H9 (cell line): ENCODE results near the gene MORN3. TPM values are rescaled to one million over a fixed set of nuclear protein-coding genes. Genes with fewer than 3 reads are reported as not detected.

Experiments used
- DNase-seq: peaks from one replicate; pipeline ENCODE4 v3.0.0-alpha.2; 2017
- H2AFZ ChIP-seq: one replicate; pipeline ENCODE4 v1.6.1; 2013; ENCODE audit warnings: mild to moderate bottlenecking, low read length, control low read depth, moderate library complexity
- H2AK5ac ChIP-seq: 2 replicates; pipeline ENCODE4 v1.6.1; 2013; ENCODE audit warnings: low read length, control low read depth, mixed read lengths; ENCODE audit not compliant: insufficient read length
- H2BK120ac ChIP-seq: one replicate; pipeline ENCODE4 v1.6.1; 2013; ENCODE audit warnings: low read depth, mild to moderate bottlenecking, low read length, control low read depth, inconsistent platforms; ENCODE audit not compliant: poor library complexity, severe bottlenecking
- H2BK12ac ChIP-seq: 2 replicates; pipeline ENCODE4 v1.6.1; 2013; ENCODE audit warnings: low read length, control low read depth, mixed read lengths, low read depth; ENCODE audit not compliant: insufficient read length
- H2BK15ac ChIP-seq: 2 replicates; pipeline ENCODE4 v1.6.1; 2013; ENCODE audit warnings: low read depth, low read length, control low read depth
- H2BK20ac ChIP-seq: one replicate; pipeline ENCODE4 v1.6.1; 2013; ENCODE audit warnings: low read depth, mild to moderate bottlenecking, low read length, control low read depth, inconsistent platforms; ENCODE audit not compliant: poor library complexity, severe bottlenecking
- H2BK5ac ChIP-seq: 2 replicates; pipeline ENCODE4 v1.6.1; 2013; ENCODE audit warnings: low read length, control low read depth, mixed read lengths; ENCODE audit not compliant: insufficient read length
- H3K14ac ChIP-seq: 2 replicates; pipeline ENCODE4 v1.6.1; 2013; ENCODE audit warnings: low read length, control low read depth; ENCODE audit not compliant: insufficient read depth
- H3K18ac ChIP-seq: 2 replicates; pipeline ENCODE4 v1.6.1; 2013; ENCODE audit warnings: low read depth, mild to moderate bottlenecking, mixed read lengths, low read length, control low read depth; ENCODE audit not compliant: insufficient read length
- H3K23ac ChIP-seq: 2 replicates; pipeline ENCODE4 v1.6.1; 2013; ENCODE audit warnings: low read length, control low read depth, mixed read lengths, low read depth; ENCODE audit not compliant: insufficient read length
- H3K23me2 ChIP-seq: 2 replicates; pipeline ENCODE4 v1.6.1; 2013; ENCODE audit warnings: low read depth, mild to moderate bottlenecking, mixed read lengths, low read length, control low read depth; ENCODE audit not compliant: insufficient read length, poor library complexity, severe bottlenecking
- H3K27ac ChIP-seq: 2 replicates; pipeline ENCODE4 v1.5.1; 2013; ENCODE audit warnings: low read length, control low read depth, mixed read lengths, low read depth; ENCODE audit not compliant: insufficient read length
- H3K27me3 ChIP-seq: 2 replicates; pipeline ENCODE4 v1.6.1; 2013; ENCODE audit warnings: low read length, control low read depth, inconsistent platforms; ENCODE audit not compliant: insufficient read depth
- H3K4ac ChIP-seq: 2 replicates; pipeline ENCODE4 v1.6.1; 2013; ENCODE audit warnings: low read depth, mild to moderate bottlenecking, control low read depth, inconsistent platforms, low read length, moderate library complexity
- H3K4me1 ChIP-seq: 2 replicates; pipeline ENCODE4 v1.6.1; 2013; ENCODE audit warnings: low read length, control low read depth, inconsistent platforms; ENCODE audit not compliant: insufficient read depth
- H3K4me2 ChIP-seq: 2 replicates; pipeline ENCODE4 v1.6.1; 2013; ENCODE audit warnings: low read length, control low read depth, mixed read lengths; ENCODE audit not compliant: insufficient read length, insufficient read depth
- H3K56ac ChIP-seq: 2 replicates; pipeline ENCODE4 v1.6.1; 2013; ENCODE audit warnings: low read depth, mild to moderate bottlenecking, mixed read lengths, low read length, control low read depth; ENCODE audit not compliant: insufficient read length
- H3K79me1 ChIP-seq: 2 replicates; pipeline ENCODE4 v1.6.1; 2013; ENCODE audit warnings: low read depth, mild to moderate bottlenecking, moderate library complexity, low read length, control low read depth, inconsistent platforms; ENCODE audit not compliant: insufficient read depth, poor library complexity, severe bottlenecking
- H3K79me2 ChIP-seq: 2 replicates; pipeline ENCODE4 v1.6.1; 2013; ENCODE audit warnings: low read length, control low read depth, inconsistent platforms; ENCODE audit not compliant: insufficient read depth
- H3K9ac ChIP-seq: 2 replicates; pipeline ENCODE4 v1.6.1; 2013; ENCODE audit warnings: low read length, control low read depth, mixed read lengths; ENCODE audit not compliant: insufficient read length; ENCODE audit errors: extremely low read depth
- H3K9me3 ChIP-seq: one replicate; pipeline ENCODE4 v1.6.1; 2013; ENCODE audit warnings: low read depth, low read length, inconsistent platforms; ENCODE audit not compliant: control insufficient read depth
- H3T11ph ChIP-seq: one replicate; pipeline ENCODE4 v1.6.1; 2013; ENCODE audit warnings: mild to moderate bottlenecking, low read length, control low read depth, inconsistent platforms
- H4K20me1 ChIP-seq: one replicate; pipeline ENCODE4 v1.6.1; 2013; ENCODE audit not compliant: control insufficient read depth, insufficient read length, insufficient read depth
- H4K5ac ChIP-seq: 2 replicates; pipeline ENCODE4 v1.6.1; 2013; ENCODE audit warnings: low read depth, mild to moderate bottlenecking, mixed read lengths, low read length, control low read depth; ENCODE audit not compliant: insufficient read length
- H4K8ac ChIP-seq: replicated peaks from 2 replicates; pipeline ENCODE4 v1.6.1; 2013; ENCODE audit warnings: low read length, control low read depth, mixed read lengths, low read depth; ENCODE audit not compliant: insufficient read length
- H4K91ac ChIP-seq: 2 replicates; pipeline ENCODE4 v1.6.1; 2013; ENCODE audit warnings: low read depth, mild to moderate bottlenecking, moderate library complexity, mixed read lengths, low read length, control low read depth; ENCODE audit not compliant: insufficient read length
- H3K27ac Mint-ChIP-seq, 3 experiments: 2 replicates in 2 of 3; 3 replicates in 1 of 3; pipeline ENCODE4 v1.8.0; 2020 to 2021; ENCODE audit warnings: mixed read lengths in 3 of 3, mild to moderate bottlenecking in 1 of 3, moderate library complexity in 1 of 3
- H3K27me3 Mint-ChIP-seq: 2 replicates; pipeline ENCODE4 v1.8.0; 2021; ENCODE audit warnings: low read depth, mild to moderate bottlenecking, moderate library complexity, mixed read lengths
- H3K36me3 Mint-ChIP-seq, 3 experiments: 2 replicates in 2 of 3; 3 replicates in 1 of 3; pipeline ENCODE4 v1.8.0; 2020 to 2021; ENCODE audit warnings: low read depth in 3 of 3, mixed read lengths in 3 of 3; ENCODE audit not compliant: insufficient read depth in 1 of 3
- H3K4me1 Mint-ChIP-seq, 2 experiments: 2 replicates each; pipeline ENCODE4 v1.8.0; 2020; ENCODE audit warnings: mixed read lengths in 2 of 2
- H3K4me3 Mint-ChIP-seq, 2 experiments: 2 replicates in 1 of 2; 3 replicates in 1 of 2; pipeline ENCODE4 v1.8.0; 2020 to 2021; ENCODE audit warnings: mild to moderate bottlenecking in 2 of 2, mixed read lengths in 2 of 2, moderate library complexity in 1 of 2
- H3K9me3 Mint-ChIP-seq, 2 experiments: 2 replicates in 1 of 2; 3 replicates in 1 of 2; pipeline ENCODE4 v1.8.0; 2020; ENCODE audit warnings: mild to moderate bottlenecking in 2 of 2, mixed read lengths in 2 of 2, moderate library complexity in 1 of 2
- CTCF ChIP-seq: fragments of 200-600 bp; sonication (generic); conservative IDR thresholded peaks from 3 replicates; pipeline ENCODE4 v1.8.0; 2021; ENCODE audit warnings: antibody characterized with exemption, mild to moderate bottlenecking
- WGBS: extraction: QIAGEN DNeasy Blood & Tissue Kit; methylation state at CpG from one replicate; pipeline ENCODE4 v1.1.7; 2013; ENCODE audit warnings: missing lambda C conversion rate, low lambda C conversion rate, mixed read lengths; ENCODE audit not compliant: insufficient read length; ENCODE audit errors: extremely low coverage; 5-methylcytosine and 5-hydroxymethylcytosine counted together
- total RNA-seq: library from RNA; stranded (reverse); gene quantifications from 2 replicates; pipeline ENCODE4 v1.2.1, GENCODE V29; 2021

The MORN3 gene
- total RNA-seq, 1 experiment from 2014 or later = 0.37 TPM

GRCh38 chr12:121652767-121653497 lies 16.5 kb downstream of the MORN3 start:
- TF ChIP-seq CTCF = 0 out of 3 replicates have a peak, but pooled peaks have one; percentile 13
- no peak overlapping the region for H2AFZ ChIP-seq

More at GRCh38 chr12:121652767-121653497, 16.5 kb downstream of the MORN3 start:
- Histone ChIP-seq H3K14ac (no peak overlapping the region; the same call in 1 of the 2 replicates), H2BK12ac (no peak overlapping the region), H3K79me1 (no peaks in the 10 kb centered on the region), H4K91ac (no peak overlapping the region), H3K27me3 (no peaks in the 10 kb centered on the region), H2BK15ac (no peak overlapping the region), H3K27ac (no peak overlapping the region), H3K23ac (no peak overlapping the region), H3K23me2 (no peaks in the 10 kb centered on the region), H2BK20ac (no peak overlapping the region), H2BK5ac (no peak overlapping the region), H4K5ac (no peak overlapping the region), H3K18ac (no peak overlapping the region), H3K4me2 (no peak overlapping the region), H4K20me1 (no peaks in the 10 kb centered on the region), H4K8ac (no peak overlapping the region), H2AK5ac (no peak overlapping the region), H3K4ac (no peak overlapping the region; the same call in 1 of the 2 replicates), H3K4me1 (no peaks in the 10 kb centered on the region; the same call in 1 of the 2 replicates), H3K56ac (no peak overlapping the region), H2BK120ac (no peak overlapping the region), H3K9me3 (no peaks in the 10 kb centered on the region), H3K9ac (no peak overlapping the region), H3K79me2 (no peaks in the 10 kb centered on the region), H3T11ph (no peak overlapping the region)
- H3K27me3 Mint-ChIP-seq = no peaks in the 10 kb centered on the region; the same call in 1 of the 2 replicates
- no peaks in the 10 kb centered on the region for H3K9me3 Mint-ChIP-seq
- no peaks in the 10 kb centered on the region for H3K36me3 Mint-ChIP-seq
- WGBS = no CpG with 5 or more reads among the region's 16 CpGs
- peak; percentile 43 for DNase-seq
- no peak overlapping the region for H3K4me3 Mint-ChIP-seq
- no peak overlapping the region for H3K27ac Mint-ChIP-seq
- H3K4me1 Mint-ChIP-seq = peaks cover 10 to 26% of the 10 kb centered on the region in 2 experiments
